C1 segment of cervical spinal cord (tissue), 14 donors: ENCODE results near the gene UQCRQ.
"Not testable (repeated sequence)": the region's sequence is repeated elsewhere in the genome, so short reads cannot be mapped to it uniquely, and the experiment has no call there.

Source experiments
- DNase-seq, 14 donors: peaks; one replicate each; lab custom pipeline; 2025; lab: John Stamatoyannopoulos, UW

The UQCRQ gene

DNA sequence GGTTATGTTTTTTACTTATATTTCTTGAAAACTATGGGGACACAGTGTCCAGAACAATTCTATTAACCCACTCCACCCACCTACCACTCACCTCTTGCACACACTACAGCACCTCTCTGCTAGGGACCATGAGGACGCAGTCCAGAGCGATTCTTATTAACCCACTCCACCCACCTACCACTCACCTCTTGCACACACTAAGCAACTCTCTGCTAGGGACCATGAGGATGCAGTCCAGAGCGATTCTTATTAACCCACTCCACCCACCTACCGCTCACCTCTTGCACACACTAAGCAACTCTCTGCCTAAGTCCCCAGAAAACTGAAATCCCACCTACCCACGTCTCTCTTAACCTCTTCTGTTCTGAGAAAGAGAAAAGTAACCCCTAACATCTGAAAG lies 33.8 kb upstream of the UQCRQ start:
- no peak for DNase-seq

DNA sequence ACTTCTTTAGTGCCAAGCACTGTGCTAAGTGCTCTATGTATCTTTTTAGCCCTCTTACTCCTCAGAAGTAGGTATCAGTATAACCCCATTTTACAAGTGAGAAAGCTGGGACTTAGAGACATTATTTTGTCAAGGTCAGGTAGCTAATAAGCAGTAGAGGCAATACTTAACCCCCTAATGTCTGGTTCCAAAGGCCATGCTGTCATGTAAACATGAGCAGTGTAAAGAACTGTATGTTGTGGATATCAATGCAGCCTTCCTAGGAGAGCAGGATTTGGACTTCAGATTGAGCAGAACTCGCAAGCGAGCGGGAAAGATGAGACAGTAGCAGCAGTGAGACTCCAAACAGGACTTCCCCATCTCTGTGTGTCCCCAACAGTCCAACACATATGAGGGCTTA lies 32.4 kb upstream of the UQCRQ start:
- DNase-seq, result no peak

- no peak for DNase-seq
These were observed 29.6 kb upstream of the UQCRQ start for GRCh38 chr5:132836852-132837251.

- DNase-seq, result peak in 1 of 14 donors; percentile 17
These were observed 28.6 kb upstream of the UQCRQ start for GRCh38 chr5:132837868-132838267.

GRCh38 chr5:132838516-132839282 lies 27.7 kb upstream of the UQCRQ start:
- DNase-seq, result peak in 1 of 14 donors; percentile 62

- DNase-seq, result no peak
These were observed 26.8 kb upstream of the UQCRQ start for GRCh38 chr5:132839426-132840301.

DNA sequence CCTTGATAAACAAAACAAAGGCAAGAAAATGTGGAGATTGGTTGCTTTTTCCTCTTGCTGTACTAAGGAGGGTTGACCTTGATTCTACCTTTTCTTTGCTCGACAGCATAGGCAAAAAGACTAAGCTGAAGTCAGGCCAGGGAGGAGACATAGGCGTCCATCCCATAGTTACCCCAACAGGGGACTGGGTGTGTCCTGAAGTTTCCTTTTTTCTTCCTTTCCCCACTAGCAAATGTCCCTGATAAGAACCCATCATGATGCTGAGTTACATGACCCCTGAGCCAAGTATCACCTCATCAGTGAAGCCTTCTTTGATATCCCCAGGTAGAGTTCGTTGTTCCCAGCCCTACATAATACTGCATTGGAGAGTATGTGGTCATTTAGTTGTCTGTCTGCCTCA lies 26.1 kb upstream of the UQCRQ start:
- no peak for DNase-seq

GRCh38 chr5:132840896-132841295 lies 25.5 kb upstream of the UQCRQ start:
- DNase-seq, result no peak

- peak in 1 of 14 donors; percentile 39 for DNase-seq
These were observed 25.1 kb upstream of the UQCRQ start for GRCh38 chr5:132841305-132841704.

GRCh38 chr5:132848270-132848669 lies 18.2 kb upstream of the UQCRQ start:
- DNase-seq, result no peak

- no peak for DNase-seq
These were observed 17.1 kb upstream of the UQCRQ start for GRCh38 chr5:132849347-132849746.

DNA sequence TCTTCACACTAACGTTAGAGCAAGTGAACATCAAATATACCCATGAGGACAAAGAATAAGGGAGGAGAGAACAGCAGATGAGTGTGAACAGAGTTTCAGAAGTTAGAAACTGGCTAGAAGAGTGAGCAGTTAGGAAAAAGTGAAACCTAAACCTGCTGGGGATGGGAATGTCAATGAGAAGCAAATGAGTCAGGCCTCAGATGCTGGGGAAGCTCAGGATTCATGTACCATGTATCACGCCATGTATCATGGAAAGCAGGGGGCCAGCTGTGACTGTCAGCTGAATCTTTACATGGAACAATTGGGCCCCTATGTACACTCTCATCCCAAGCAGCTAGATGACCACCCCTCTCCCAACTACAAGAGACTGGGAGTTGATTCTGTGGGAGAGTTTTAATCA lies 16.4 kb upstream of the UQCRQ start:
- no peak for DNase-seq

DNA sequence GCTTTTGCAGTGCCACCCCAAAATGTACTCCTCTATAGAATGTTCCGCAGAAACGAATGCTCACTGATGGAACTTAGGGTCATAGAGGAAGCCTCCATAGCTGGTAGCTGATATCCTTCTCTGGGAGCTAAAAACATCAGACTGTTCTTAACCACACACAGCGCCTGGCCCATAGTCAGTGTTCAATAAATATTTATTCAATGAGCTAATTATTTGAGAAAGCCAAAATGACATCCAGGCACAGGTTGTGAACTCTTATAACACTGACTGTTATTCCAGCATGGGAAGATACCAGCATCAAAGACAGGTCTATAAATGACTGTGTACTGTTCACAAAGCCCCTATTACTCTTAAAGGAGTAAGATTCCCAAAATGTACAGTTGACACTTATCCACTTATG lies 13.1 kb upstream of the UQCRQ start:
- DNase-seq, result no peak

GRCh38 chr5:132853790-132854189 lies 12.7 kb upstream of the UQCRQ start:
- no peak for DNase-seq

DNA sequence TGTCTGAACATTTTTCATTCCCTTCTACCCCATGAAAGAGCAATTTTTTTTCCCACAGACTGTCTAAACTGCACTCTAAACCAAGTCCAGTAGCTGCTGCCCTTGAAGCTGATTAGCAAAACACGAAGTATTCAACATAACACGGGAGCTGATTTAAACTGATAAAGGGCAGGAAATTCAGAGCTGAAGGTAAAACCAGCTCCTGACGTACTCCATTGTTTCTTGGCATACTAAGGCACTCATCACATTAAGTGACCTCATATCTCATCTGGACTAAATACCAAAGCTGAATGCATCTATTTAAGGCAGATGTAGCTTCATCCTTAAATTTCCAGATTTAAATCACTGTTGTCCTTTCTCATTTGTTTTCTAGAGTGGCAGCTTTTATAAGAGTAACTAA lies 12.1 kb upstream of the UQCRQ start:
- no peak for DNase-seq

GRCh38 chr5:132854992-132855391 lies 11.4 kb upstream of the UQCRQ start:
- not testable (repeated sequence) for DNase-seq

- no peak for DNase-seq
These were observed 10.4 kb upstream of the UQCRQ start for GRCh38 chr5:132856011-132856410.

DNA sequence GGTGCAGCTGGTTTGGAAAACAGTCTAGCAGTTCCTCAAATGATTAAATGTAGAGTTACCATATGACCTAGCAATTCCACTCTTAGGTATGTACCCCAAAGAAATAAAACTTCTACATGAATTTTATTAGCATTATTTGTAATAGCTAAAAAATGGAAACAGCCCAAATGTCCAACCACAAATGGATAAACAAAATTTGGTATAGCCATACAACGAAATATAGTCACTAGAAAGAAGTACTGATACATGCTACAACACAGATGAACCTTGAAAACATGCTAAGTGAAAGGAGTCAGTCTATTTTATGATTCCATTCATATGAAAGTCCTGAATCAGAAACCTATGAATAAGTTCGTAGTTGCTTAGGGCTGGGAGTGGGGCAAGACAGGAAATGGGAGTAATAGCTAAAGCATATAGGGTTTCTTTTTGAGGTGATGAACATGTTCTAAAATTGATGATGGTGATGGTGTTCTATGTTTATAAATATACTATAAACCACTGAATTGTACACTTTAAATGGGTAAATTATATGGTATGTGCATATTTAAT lies 6.5 kb upstream of the UQCRQ start:
- DNase-seq, result no peak

DNA sequence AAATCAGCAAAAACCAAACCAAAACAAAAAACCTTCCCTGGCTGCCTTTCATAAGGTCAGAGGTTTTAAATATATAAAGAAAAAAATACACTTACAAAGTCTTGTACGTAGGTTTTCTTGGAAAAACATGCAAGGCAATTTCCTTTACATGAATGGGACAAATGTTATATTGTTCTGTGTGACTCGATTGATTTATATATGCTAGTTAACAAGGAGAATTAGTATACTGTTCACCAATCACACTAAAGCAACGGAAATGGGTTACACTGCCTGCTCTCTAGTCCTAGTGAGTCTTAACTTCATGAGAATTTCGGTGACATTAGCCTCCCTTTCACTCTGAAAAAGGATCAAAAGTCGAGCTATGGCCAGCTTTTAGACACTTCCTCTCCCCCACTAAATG lies 5.7 kb upstream of the UQCRQ start:
- DNase-seq, result no peak

- peak in 2 of 14 donors; percentile 20 to 56 for DNase-seq
These were observed 637 bp upstream of the UQCRQ start for GRCh38 chr5:132865668-132866341.

- no peak for DNase-seq
These were observed 607 bp downstream of the UQCRQ start for GRCh38 chr5:132867046-132867451.

DNA sequence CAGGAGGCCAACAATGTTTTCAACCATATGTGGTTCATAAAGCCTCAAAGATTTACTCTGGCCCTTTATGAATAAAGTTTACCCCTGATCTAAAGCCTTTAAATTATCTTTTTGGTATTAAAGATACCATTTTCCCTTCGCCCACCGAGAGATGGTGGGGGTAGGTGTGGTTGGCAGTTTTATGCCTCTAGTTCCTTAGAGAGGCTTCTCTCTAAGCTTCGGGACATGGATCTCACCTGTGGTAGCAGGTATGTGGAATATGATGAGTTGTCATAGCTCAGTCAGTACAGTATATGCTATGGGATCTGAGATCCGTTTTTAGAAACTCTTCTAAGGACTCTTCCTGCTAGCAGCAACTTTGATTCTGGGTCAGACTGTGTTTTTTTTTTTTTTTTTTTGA lies 2.3 kb downstream of the UQCRQ start:
- no peak for DNase-seq
